K562 (cell line): Measurements from ENCODE around the gene MTERF4. TPM values are rescaled to one million over a fixed set of nuclear protein-coding genes. Genes with fewer than 3 reads are reported as not detected.

Experiments used
- ATAC-seq: fragments of 200-7000 bp; cut with Tn5 transposase; 3 replicates; pipeline ENCODE4 v1.9.1; 2020; ENCODE audit warnings: moderate library complexity
- BruUV-seq: library from RNA; stranded (reverse); fragments of 400-500 nt; replicated peaks from 2 replicates; lab custom pipeline; 2021; lab: Mats Ljungman, UMichigan
- CTCF ChIA-PET: fragments of 300-600 bp; formaldehyde crosslinking; extraction: SDS; loops from one replicate; lab custom pipeline; 2021; ENCODE audit warnings: low intra/inter-chr PET ratio; lab: Yijun Ruan, JAX
- POLR2A ChIA-PET: fragments of 300-600, 350-650 bp; sonication (Branson Sonifier 250); formaldehyde crosslinking; extraction: SDS; loops from one replicate; lab custom pipeline; 2021; ENCODE audit warnings: antibody characterized with exemption, inconsistent platforms; lab: Yijun Ruan, JAX
- DNase-seq, 4 experiments: peaks; one replicate each; pipeline versions ENCODE4 v3.0.0 to v3.0.0-alpha.2; 2011 to 2018; ENCODE audit warnings: low spot score in 3 of 4, mixed read lengths in 3 of 4; ENCODE audit errors: extremely low read depth in 1 of 4
- FAIRE-seq: peaks from 2 replicates; lab custom pipeline; 2011; peaks lifted over from hg19 to GRCh38; lab: Jason Lieb, UNC
- H2AFZ ChIP-seq: 2 replicates; pipeline ENCODE4 v1.6.0; 2011; ENCODE audit warnings: low read depth, low read length, control low read depth, inconsistent platforms
- H3K27ac ChIP-seq: fragments of 200-600 bp; 3 replicates; pipeline ENCODE4 v1.8.0; 2011; ENCODE audit warnings: low read depth, mild to moderate bottlenecking, control low read depth, inconsistent platforms, low read length, moderate library complexity, mixed read lengths; ENCODE audit errors: extremely low read depth
- H3K27me3 ChIP-seq, 2 experiments: fragments of 300-600 bp in 1 of 2; 2 replicates in 1 of 2; 3 replicates in 1 of 2; pipeline versions ENCODE4 v1.6.0 to v1.8.0; 2011; ENCODE audit warnings: inconsistent platforms in 2 of 2, low read length in 2 of 2, mild to moderate bottlenecking in 1 of 2, mixed read lengths in 1 of 2, moderate library complexity in 1 of 2; ENCODE audit not compliant: control insufficient read depth in 2 of 2, insufficient read depth in 2 of 2
- H3K36me3 ChIP-seq: fragments of 300-600 bp; 3 replicates; pipeline ENCODE4 v1.8.0; 2011; ENCODE audit warnings: mild to moderate bottlenecking, low read length, inconsistent platforms; ENCODE audit not compliant: control insufficient read depth, insufficient read depth
- H3K4me1 ChIP-seq, 2 experiments: fragments of 200-600 bp in 1 of 2; replicated peaks in 1 of 2; 2 replicates in 1 of 2; 3 replicates in 1 of 2; pipeline versions ENCODE4 v1.5.1 to v1.8.0; 2011; ENCODE audit warnings: inconsistent platforms in 2 of 2, low read length in 2 of 2, mild to moderate bottlenecking in 1 of 2, mixed read lengths in 1 of 2, moderate library complexity in 1 of 2; ENCODE audit not compliant: control insufficient read depth in 2 of 2, insufficient read depth in 2 of 2
- H3K4me2 ChIP-seq: 2 replicates; pipeline ENCODE4 v1.6.1; 2011; ENCODE audit warnings: low read length, control low read depth, inconsistent platforms, mixed read lengths; ENCODE audit not compliant: insufficient read depth
- H3K4me3 ChIP-seq: fragments of 200-600 bp; sonication (generic), shearing (Covaris generic); 2 replicates; pipeline ENCODE4 v1.5.1; 2016; ENCODE audit warnings: control low read depth, inconsistent platforms
- H3K79me2 ChIP-seq: fragments of 200-600 bp; 3 replicates; pipeline ENCODE4 v1.8.0; 2011; ENCODE audit warnings: low read length, inconsistent platforms; ENCODE audit not compliant: control insufficient read depth, insufficient read depth
- H3K9ac ChIP-seq, 2 experiments: 2 replicates each; pipeline versions ENCODE4 v1.6.0 to v1.6.1; 2011; ENCODE audit warnings: low read depth in 2 of 2, low read length in 2 of 2, control low read depth in 1 of 2, inconsistent platforms in 1 of 2, mild to moderate bottlenecking in 1 of 2, mixed read lengths in 1 of 2; ENCODE audit not compliant: insufficient read depth in 1 of 2
- H3K9me1 ChIP-seq: one replicate; pipeline ENCODE4 v1.6.0; 2011; ENCODE audit warnings: inconsistent platforms, mild to moderate bottlenecking, low read length, moderate library complexity; ENCODE audit not compliant: control insufficient read depth, insufficient read depth
- H3K9me3 ChIP-seq: replicated peaks from 2 replicates; pipeline ENCODE4 v1.5.1; 2011; ENCODE audit warnings: low read depth, low read length, inconsistent platforms; ENCODE audit not compliant: control insufficient read depth, insufficient read depth
- H4K20me1 ChIP-seq: replicated peaks from 2 replicates; pipeline ENCODE4 v1.6.1; 2011; ENCODE audit warnings: low read length, inconsistent platforms, mixed read lengths; ENCODE audit not compliant: control insufficient read depth, insufficient read depth
- ARID2 ChIP-seq: fragments of 450-650 bp; IDR thresholded peaks from 2 replicates; pipeline ENCODE4 v1.6.1; 2017; ENCODE audit warnings: antibody characterized with exemption, mild to moderate bottlenecking
- ATF7 ChIP-seq: fragments of 450-650 bp; IDR thresholded peaks from 2 replicates; pipeline ENCODE4 v1.7.1; 2014; ENCODE audit warnings: mild to moderate bottlenecking, moderate library complexity
- CBFA2T2 ChIP-seq: fragments of 450-650 bp; conservative IDR thresholded peaks from 2 replicates; pipeline ENCODE4 v1.6.1; 2017; ENCODE audit warnings: mild to moderate bottlenecking
- CHD1 ChIP-seq: fragments of 200-600 bp; sonication (generic); IDR thresholded peaks from one replicate; pipeline ENCODE4 v1.6.1; 2012; ENCODE audit warnings: mild to moderate bottlenecking, moderate library complexity, low read length, inconsistent platforms
- FOSL1 ChIP-seq: fragments of 200-800 bp; sonication (Bioruptor generic); conservative IDR thresholded peaks from 2 replicates; pipeline ENCODE4 v1.6.1; 2016; ENCODE audit warnings: missing genetic modification characterization, missing compliant biosample characterization
- KHSRP ChIP-seq: fragments of 450-650 bp; IDR thresholded peaks from 2 replicates; pipeline ENCODE4 v1.6.1; 2017
- PRMT5 ChIP-seq: sonication (generic); formaldehyde crosslinking; IDR thresholded peaks from 2 replicates; pipeline ENCODE4 v1.5.0; 2020; ENCODE audit warnings: missing genetic modification reagents
- RHOXF2B ChIP-seq: fragments of 250-450 bp; sonication (Bioruptor Pico); conservative IDR thresholded peaks from 2 replicates; pipeline ENCODE4 v1.5.1; 2021
- SNRNP70 ChIP-seq: fragments of 200-400 bp; formaldehyde crosslinking; optimal IDR thresholded peaks from 2 replicates; pipeline ENCODE3; 2017; ENCODE audit warnings: low read depth, low read length
- TEAD1 ChIP-seq, 2 experiments: fragments of 450-650 bp in 1 of 2; sonication (generic) in 1 of 2; formaldehyde crosslinking; IDR thresholded peaks; 2 replicates each; pipeline versions ENCODE4 v1.4.0 to v1.8.0; 2020 to 2022; ENCODE audit warnings: mild to moderate bottlenecking in 2 of 2, missing genetic modification reagents in 1 of 2
- TEAD4 ChIP-seq, 2 experiments: sonication (generic) in 1 of 2; formaldehyde crosslinking in 1 of 2; IDR thresholded peaks; 2 replicates each; pipeline versions ENCODE4 v1.6.1 to v1.8.0; 2012 to 2022; ENCODE audit warnings: borderline replicate concordance in 1 of 2, inconsistent platforms in 1 of 2, low read length in 1 of 2, mild to moderate bottlenecking in 1 of 2, missing genetic modification reagents in 1 of 2
- ZBTB1 ChIP-seq: sonication (generic); formaldehyde crosslinking; IDR thresholded peaks from 2 replicates; pipeline ENCODE4 v1.8.1; 2023; ENCODE audit warnings: missing genetic modification reagents, low read depth, mild to moderate bottlenecking, borderline replicate concordance
- ZNF75A ChIP-seq: fragments of 450-650 bp; formaldehyde crosslinking; IDR thresholded peaks from 2 replicates; pipeline ENCODE4 v1.4.0; 2020; ENCODE audit warnings: mild to moderate bottlenecking
- ZNF778 ChIP-seq: fragments of 450-650 bp; formaldehyde crosslinking; IDR thresholded peaks from 2 replicates; pipeline ENCODE4 v1.4.0; 2020; ENCODE audit warnings: mild to moderate bottlenecking, moderate library complexity
- WGBS: fragments of 100-300 bp; shearing (Covaris generic); methylation state at CpG from one replicate; pipeline ENCODE4 v1.1.6; 2016; ENCODE audit warnings: low coverage, mixed read lengths; ENCODE audit not compliant: insufficient coverage; ENCODE audit errors: missing lambda C conversion rate; 5-methylcytosine and 5-hydroxymethylcytosine counted together
- in situ Hi-C: fragments of 300-500 bp; cut with MboI; formaldehyde crosslinking; loops from 4 replicates; pipeline ENCODE4 v1.15.0; 2018; ENCODE audit warnings: inconsistent platforms, mixed read lengths
- intact Hi-C: fragments of 100-400 bp; cut with micrococcal nuclease; formaldehyde crosslinking; loops from 2 replicates; pipeline ENCODE4 v1.14.2; 2022
- polyA plus RNA-seq, 8 experiments: library from polyadenylated mRNA; depleted of rRNA in 4 of 8; stranded (reverse) in 5 of 8; unstranded in 3 of 8; fragments of >200 nt; fragmentation: Nextera tagmentation in 2 of 8; fragmentation: Illumina TruSeq in 1 of 8; extraction: Ambion mirVana in 2 of 8; extraction: Trizol in 1 of 8; gene quantifications; 2 replicates each; pipeline versions ENCODE4 v1.2.1 to v1.2.3, GENCODE V29; 2011 to 2014; ENCODE audit warnings: inconsistent platforms in 1 of 8, missing spikeins in 1 of 8
- total RNA-seq, 7 experiments: library from RNA; depleted of rRNA in 6 of 7; stranded (reverse); fragments of >200 nt in 6 of 7; fragmentation: Illumina TruSeq in 2 of 7; extraction: Trizol in 2 of 7; gene quantifications; 2 replicates each; pipeline versions ENCODE4 v1.2.1 to v1.2.3, GENCODE V29; 2011 to 2021; ENCODE audit warnings: low replicate concordance in 1 of 7
- TF ChIP-seq, protein P1 (sequence below), 2 experiments: fragments of 450-650 bp; conservative IDR thresholded peaks; 2 replicates each; pipeline ENCODE4 v1.6.1; 2017; ENCODE audit warnings: mild to moderate bottlenecking in 2 of 2, moderate library complexity in 2 of 2
- TF ChIP-seq, protein P2 (sequence below): fragments of 250-450 bp; sonication (Bioruptor Pico); IDR thresholded peaks from 2 replicates; pipeline ENCODE4 v1.8.0; 2021; ENCODE audit warnings: moderate library complexity, mild to moderate bottlenecking, inconsistent platforms
- TF ChIP-seq, protein P3 (sequence below): sonication (generic); formaldehyde crosslinking; IDR thresholded peaks from 2 replicates; pipeline ENCODE4 v1.8.1; 2023; ENCODE audit warnings: mild to moderate bottlenecking, missing genetic modification reagents

Gene MTERF4
- total and polyA plus RNA-seq, 9 of the 15 experiments (the other 6 are each of a cell fraction or from before 2014, with no cell fraction given), result 15.3 to 29.6 (median 21.2) TPM

GRCh38 chr2:241125626-241126025, 23.5 kb upstream of the MTERF4 start (continued):
- TF ChIP-seq FOSL1 (no peak), ZNF75A (CRISPR knock-in tag) (no peak), SNRNP70 (no peak), ZNF778 (no peak), CHD1 (no peak)
- TF ChIP-seq, protein P1, sequence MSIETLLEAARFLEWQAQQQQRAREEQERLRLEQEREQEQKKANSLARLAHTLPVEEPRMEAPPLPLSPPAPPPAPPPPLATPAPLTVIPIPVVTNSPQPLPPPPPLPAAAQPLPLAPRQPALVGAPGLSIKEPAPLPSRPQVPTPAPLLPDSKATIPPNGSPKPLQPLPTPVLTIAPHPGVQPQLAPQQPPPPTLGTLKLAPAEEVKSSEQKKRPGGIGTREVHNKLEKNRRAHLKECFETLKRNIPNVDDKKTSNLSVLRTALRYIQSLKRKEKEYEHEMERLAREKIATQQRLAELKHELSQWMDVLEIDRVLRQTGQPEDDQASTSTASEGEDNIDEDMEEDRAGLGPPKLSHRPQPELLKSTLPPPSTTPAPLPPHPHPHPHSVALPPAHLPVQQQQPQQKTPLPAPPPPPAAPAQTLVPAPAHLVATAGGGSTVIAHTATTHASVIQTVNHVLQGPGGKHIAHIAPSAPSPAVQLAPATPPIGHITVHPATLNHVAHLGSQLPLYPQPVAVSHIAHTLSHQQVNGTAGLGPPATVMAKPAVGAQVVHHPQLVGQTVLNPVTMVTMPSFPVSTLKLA (conservative IDR thresholded peaks at IDR 0.05), result no peak
- TF ChIP-seq, all 486 proteins: peak for 0

DNA sequence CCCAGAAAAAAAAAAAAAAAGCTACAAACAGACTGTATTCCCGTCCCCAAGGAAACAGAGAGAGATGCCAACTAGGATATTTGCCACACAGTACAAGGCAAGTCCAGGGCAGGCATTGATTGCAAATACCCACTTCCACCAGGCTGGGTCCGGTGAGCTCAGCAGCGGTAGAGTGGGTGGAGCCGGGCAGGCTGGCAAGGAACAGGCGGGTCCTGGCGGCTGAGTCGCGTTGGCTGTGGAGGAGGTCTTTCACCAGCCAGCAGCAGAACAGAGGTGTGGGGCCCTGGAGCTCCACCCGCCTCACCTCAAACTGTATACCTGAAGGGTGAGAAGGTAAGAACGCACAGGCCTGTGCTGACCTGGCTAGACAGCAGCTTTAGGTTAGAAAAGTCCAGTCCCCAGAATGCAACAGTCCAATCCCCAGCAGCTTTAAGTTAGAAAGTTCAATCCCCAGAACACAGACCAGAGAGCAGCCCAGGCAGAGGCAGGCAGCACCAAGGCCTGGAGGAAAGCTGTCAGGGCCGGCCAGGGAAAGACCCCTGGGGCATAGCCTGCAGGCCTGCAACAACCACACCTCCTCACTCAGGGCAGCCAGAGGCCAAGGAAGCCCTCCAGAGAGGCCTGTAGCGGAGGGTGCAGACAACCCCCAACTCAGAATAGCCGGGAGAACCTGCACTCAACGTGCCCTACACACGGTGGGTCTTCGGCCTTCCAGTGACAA, 21.9 kb upstream of the MTERF4 start:
- H3K27ac ChIP-seq, result no peak overlapping the region
- POLR2A ChIA-PET, result no interaction called here
- no peak for TF ChIP-seq PRMT5 (CRISPR knock-in tag)
- no peak for TF ChIP-seq ZBTB1 (CRISPR knock-in tag)
- no peak for TF ChIP-seq ARID2
- TF ChIP-seq, protein P2, sequence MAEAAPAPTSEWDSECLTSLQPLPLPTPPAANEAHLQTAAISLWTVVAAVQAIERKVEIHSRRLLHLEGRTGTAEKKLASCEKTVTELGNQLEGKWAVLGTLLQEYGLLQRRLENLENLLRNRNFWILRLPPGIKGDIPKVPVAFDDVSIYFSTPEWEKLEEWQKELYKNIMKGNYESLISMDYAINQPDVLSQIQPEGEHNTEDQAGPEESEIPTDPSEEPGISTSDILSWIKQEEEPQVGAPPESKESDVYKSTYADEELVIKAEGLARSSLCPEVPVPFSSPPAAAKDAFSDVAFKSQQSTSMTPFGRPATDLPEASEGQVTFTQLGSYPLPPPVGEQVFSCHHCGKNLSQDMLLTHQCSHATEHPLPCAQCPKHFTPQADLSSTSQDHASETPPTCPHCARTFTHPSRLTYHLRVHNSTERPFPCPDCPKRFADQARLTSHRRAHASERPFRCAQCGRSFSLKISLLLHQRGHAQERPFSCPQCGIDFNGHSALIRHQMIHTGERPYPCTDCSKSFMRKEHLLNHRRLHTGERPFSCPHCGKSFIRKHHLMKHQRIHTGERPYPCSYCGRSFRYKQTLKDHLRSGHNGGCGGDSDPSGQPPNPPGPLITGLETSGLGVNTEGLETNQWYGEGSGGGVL, result no peak
- TF ChIP-seq ATF7, result no peak
- no peak for TF ChIP-seq TEAD4 (IDR thresholded peaks at IDR 0.05; ENCODE audit: low read length)
- TF ChIP-seq TEAD4 (CRISPR knock-in tag; IDR thresholded peaks at IDR 0.05; ENCODE audit: borderline replicate concordance), result no peak
- TF ChIP-seq TEAD1 (CRISPR knock-in tag; IDR thresholded peaks at IDR 0.05), result no peak
- TF ChIP-seq, protein P3, sequence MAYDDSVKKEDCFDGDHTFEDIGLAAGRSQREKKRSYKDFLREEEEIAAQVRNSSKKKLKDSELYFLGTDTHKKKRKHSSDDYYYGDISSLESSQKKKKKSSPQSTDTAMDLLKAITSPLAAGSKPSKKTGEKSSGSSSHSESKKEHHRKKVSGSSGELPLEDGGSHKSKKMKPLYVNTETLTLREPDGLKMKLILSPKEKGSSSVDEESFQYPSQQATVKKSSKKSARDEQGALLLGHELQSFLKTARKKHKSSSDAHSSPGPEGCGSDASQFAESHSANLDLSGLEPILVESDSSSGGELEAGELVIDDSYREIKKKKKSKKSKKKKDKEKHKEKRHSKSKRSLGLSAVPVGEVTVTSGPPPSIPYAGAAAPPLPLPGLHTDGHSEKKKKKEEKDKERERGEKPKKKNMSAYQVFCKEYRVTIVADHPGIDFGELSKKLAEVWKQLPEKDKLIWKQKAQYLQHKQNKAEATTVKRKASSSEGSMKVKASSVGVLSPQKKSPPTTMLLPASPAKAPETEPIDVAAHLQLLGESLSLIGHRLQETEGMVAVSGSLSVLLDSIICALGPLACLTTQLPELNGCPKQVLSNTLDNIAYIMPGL (CRISPR knock-in tag), result no peak
- no peak for TF ChIP-seq CBFA2T2
- TF ChIP-seq RHOXF2B (CRISPR knock-in tag), result no peak
- no peak for TF ChIP-seq KHSRP

More for the DNA sequence above, 21.9 kb upstream of the MTERF4 start:
- in situ Hi-C loops, result no loop called here
- Histone ChIP-seq H3K9ac (no peak overlapping the region; a peak in 1 of 4 replicates), H3K36me3 (peaks cover 19% of the 10 kb centered on the region; the same call in 1 of the 3 replicates), H3K79me2 (no peaks in the 10 kb centered on the region), H3K9me1 (no peaks in the 10 kb centered on the region), H3K27me3 (no peaks in the 10 kb centered on the region), H3K4me3 (no peak overlapping the region), H3K4me2 (no peak overlapping the region), H4K20me1 (no peaks in the 10 kb centered on the region), H2AFZ (no peak overlapping the region), H3K9me3 (no peaks in the 10 kb centered on the region), H3K4me1 (no peaks in the 10 kb centered on the region; a peak in 1 of 5 replicates)
- 70% methylated on average over 4 of the region's 16 CpGs for WGBS
- DNase-seq, result no peak
- FAIRE-seq, result no peak
- CTCF ChIA-PET, result no interaction called here
- no TSS peak for BruUV-seq
- intact Hi-C loops, result no loop called here
- ATAC-seq, result no peak
